Neural cell (in vitro differentiated cells): ENCODE results near the gene MSMP.

Experiments
- CTCF ChIP-seq: fragments of 450-650 bp; IDR thresholded peaks from 2 replicates; pipeline ENCODE4 v1.5.1; 2014; ENCODE audit warnings: antibody characterized with exemption, mild to moderate bottlenecking, moderate library complexity; ENCODE audit not compliant: poor library complexity, severe bottlenecking
- EP300 ChIP-seq: fragments of 450-650 bp; conservative IDR thresholded peaks from 2 replicates; pipeline ENCODE4 v1.6.1; 2014; ENCODE audit warnings: antibody characterized with exemption, mild to moderate bottlenecking, moderate library complexity; ENCODE audit not compliant: poor library complexity, severe bottlenecking
- EZH2 ChIP-seq: fragments of 200-600, 300-800 bp; shearing (Covaris generic), sonication (generic); IDR thresholded peaks from 2 replicates; pipeline ENCODE4 v1.6.1; 2014; ENCODE audit warnings: antibody characterized with exemption, low read length, borderline replicate concordance, mild to moderate bottlenecking; ENCODE audit not compliant: insufficient read depth, poor library complexity, severe bottlenecking
- MXI1 ChIP-seq: fragments of 450-650 bp; conservative IDR thresholded peaks from 2 replicates; pipeline ENCODE4 v1.6.1; 2014; ENCODE audit warnings: antibody characterized with exemption, mild to moderate bottlenecking; ENCODE audit not compliant: poor library complexity, severe bottlenecking
- POLR2AphosphoS5 ChIP-seq: IDR thresholded peaks from 2 replicates; pipeline ENCODE4 v1.6.1; 2012
- RAD21 ChIP-seq: fragments of 450-650 bp; conservative IDR thresholded peaks from 2 replicates; pipeline ENCODE4 v1.6.1; 2014; ENCODE audit warnings: antibody characterized with exemption, mild to moderate bottlenecking, moderate library complexity
- REST ChIP-seq: IDR thresholded peaks from 2 replicates; pipeline ENCODE4 v1.6.1; 2012; ENCODE audit warnings: borderline replicate concordance
- SMC3 ChIP-seq: fragments of 450-650 bp; conservative IDR thresholded peaks from 2 replicates; pipeline ENCODE4 v1.6.1; 2014; ENCODE audit warnings: antibody characterized with exemption, mild to moderate bottlenecking, moderate library complexity; ENCODE audit not compliant: poor library complexity
- TAF1 ChIP-seq: IDR thresholded peaks from 2 replicates; pipeline ENCODE4 v1.6.1; 2012; ENCODE audit warnings: low read depth

GRCh38 chr9:35743880-35744518 lies 10.1 kb downstream of the MSMP start:
- TF ChIP-seq POLR2AphosphoS5 (no peak), REST (no peak), CTCF (no peak), TAF1 (no peak), EZH2 (no peak), RAD21 (no peak), EP300 (no peak), MXI1 (no peak), SMC3 (no peak)
